Measurements from ENCODE around the gene RALGDS. TPM values are rescaled to one million over a fixed set of nuclear protein-coding genes. Genes with fewer than 3 reads are reported as not detected.

Gene RALGDS
- total and polyA plus RNA-seq, 2 donors (not counting 3 experiments of a cell fraction or from before 2014, with no cell fraction given) = 41.4 to 60.0 TPM

DNA sequence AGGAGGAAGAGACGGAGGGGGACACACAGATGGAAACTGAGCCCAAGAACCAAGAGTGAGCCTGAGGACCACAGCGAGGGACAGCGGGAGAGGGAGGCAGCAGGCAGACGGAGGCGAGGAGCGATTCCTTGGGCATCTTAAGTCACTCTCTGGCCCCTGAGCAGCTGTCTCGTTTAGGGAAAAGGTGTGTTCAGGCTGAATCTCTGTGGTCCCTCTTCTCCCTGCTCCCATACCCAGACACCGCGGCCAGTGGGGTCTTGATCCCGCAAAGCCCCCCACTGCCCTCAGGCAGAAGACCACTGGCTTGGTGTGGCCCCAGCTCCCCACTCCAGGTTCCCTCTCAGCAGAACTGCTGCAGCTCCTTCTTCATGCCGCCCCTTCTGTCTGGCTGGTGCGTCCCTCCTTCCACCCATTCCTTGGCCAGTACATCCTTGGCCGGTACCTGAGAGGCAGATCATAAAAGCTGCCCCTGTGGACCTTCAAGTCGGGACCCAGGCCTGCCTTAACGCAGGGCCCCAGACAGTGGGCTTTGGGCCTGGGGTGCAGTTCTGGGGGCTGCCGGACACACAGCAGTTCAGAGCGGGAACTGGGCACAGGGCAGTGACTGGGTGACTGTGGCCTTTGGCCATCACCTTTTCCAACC is 5.8 kb upstream of the RALGDS start:
- no peak for FAIRE-seq

More for the DNA sequence above, 5.8 kb upstream of the RALGDS start:
- CTCF ChIA-PET = interaction anchor here (0.8 to 3.2 kb wide), 5 partner anchors 9 to 105 kb away, joined by 3 to 36 read pairs (median 3); no protein-coding TSS in a partner anchor
- dilution Hi-C loops (cut with MboI; ENCODE audit: extremely low pct_ligation_motif_present, low sequenced_read_pairs) = no loop called here
- Histone ChIP-seq H4K20me1 (replicated peaks; ENCODE audit: control insufficient read depth, extremely low read depth, insufficient read depth, low read length) (no peaks in the 10 kb centered on the region), H3K9me1 (replicated peaks; ENCODE audit: control insufficient read depth, extremely low read depth, insufficient read depth, low read length) (no peaks in the 10 kb centered on the region), H3K9me3 (replicated peaks; ENCODE audit: control insufficient read depth, insufficient read depth, low read length) (no peaks in the 10 kb centered on the region), H3K9ac (replicated peaks; ENCODE audit: extremely low read depth, insufficient read depth, low read length) (no peak overlapping the region), H3K4me3 (replicated peaks in 1 of 3; ENCODE audit: insufficient read depth in 1 of 3, low read depth in 1 of 3, low read length in 3 of 3) (no peak overlapping the region), H3K27ac (ENCODE audit: insufficient read depth, low read depth, low read length) (no peak overlapping the region), H3K79me2 (ENCODE audit: control insufficient read depth, insufficient read depth, low read length) (no peaks in the 10 kb centered on the region), H3K4me2 (ENCODE audit: insufficient read depth, low read length) (peak overlapping the region; percentile 10), H2AFZ (ENCODE audit: low read depth, low read length) (no peak overlapping the region), H3K27me3 (ENCODE audit: control insufficient read depth in 2 of 2, insufficient read depth in 2 of 2, low read length in 2 of 2) (no peaks in the 10 kb centered on the region), H3K36me3 (ENCODE audit: control insufficient read depth in 2 of 2, extremely low read depth in 1 of 2, insufficient read depth in 2 of 2, low read length in 2 of 2) (no peaks in the 10 kb centered on the region), H3K4me1 (ENCODE audit: control insufficient read depth, extremely low read depth, insufficient read depth, low read length) (peaks cover 17% of the 10 kb centered on the region)
- BruUV-seq (replicated peaks) = no TSS peak
- no peak for DNase-seq (ENCODE audit: low read depth, low spot score)
- intact Hi-C loops (cut with micrococcal nuclease) = loop anchor here (1.0 kb wide), 1 partner anchor 8 kb away; no protein-coding TSS in a partner anchor
- TF ChIP-seq FOS (IDR thresholded peaks at IDR 0.05; ENCODE audit: borderline replicate concordance, insufficient read depth, low read length) (no peak), POLR2A (IDR thresholded peaks at IDR 0.05; ENCODE audit: low read depth, low read length) (no peak), EZH2 (IDR thresholded peaks at IDR 0.05; ENCODE audit: borderline replicate concordance, low read depth, low read length, severe bottlenecking) (no peak), MYC (IDR thresholded peaks at IDR 0.05; ENCODE audit: low read depth, low read length) (no peak), GATA2 (IDR thresholded peaks at IDR 0.05; ENCODE audit: insufficient read depth, insufficient read length, low read depth, low read length) (no peak), JUN (IDR thresholded peaks at IDR 0.05; ENCODE audit: borderline replicate concordance, insufficient read depth, insufficient read length, low read depth) (no peak), POLR2AphosphoS5 (IDR thresholded peaks at IDR 0.05; ENCODE audit: insufficient read depth, low read depth, low read length) (no peak)
- TF ChIP-seq, protein P1, sequence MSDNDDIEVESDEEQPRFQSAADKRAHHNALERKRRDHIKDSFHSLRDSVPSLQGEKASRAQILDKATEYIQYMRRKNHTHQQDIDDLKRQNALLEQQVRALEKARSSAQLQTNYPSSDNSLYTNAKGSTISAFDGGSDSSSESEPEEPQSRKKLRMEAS (IDR thresholded peaks at IDR 0.05; ENCODE audit: insufficient read depth, insufficient read length) = no peak
- TF ChIP-seq, protein P2, sequence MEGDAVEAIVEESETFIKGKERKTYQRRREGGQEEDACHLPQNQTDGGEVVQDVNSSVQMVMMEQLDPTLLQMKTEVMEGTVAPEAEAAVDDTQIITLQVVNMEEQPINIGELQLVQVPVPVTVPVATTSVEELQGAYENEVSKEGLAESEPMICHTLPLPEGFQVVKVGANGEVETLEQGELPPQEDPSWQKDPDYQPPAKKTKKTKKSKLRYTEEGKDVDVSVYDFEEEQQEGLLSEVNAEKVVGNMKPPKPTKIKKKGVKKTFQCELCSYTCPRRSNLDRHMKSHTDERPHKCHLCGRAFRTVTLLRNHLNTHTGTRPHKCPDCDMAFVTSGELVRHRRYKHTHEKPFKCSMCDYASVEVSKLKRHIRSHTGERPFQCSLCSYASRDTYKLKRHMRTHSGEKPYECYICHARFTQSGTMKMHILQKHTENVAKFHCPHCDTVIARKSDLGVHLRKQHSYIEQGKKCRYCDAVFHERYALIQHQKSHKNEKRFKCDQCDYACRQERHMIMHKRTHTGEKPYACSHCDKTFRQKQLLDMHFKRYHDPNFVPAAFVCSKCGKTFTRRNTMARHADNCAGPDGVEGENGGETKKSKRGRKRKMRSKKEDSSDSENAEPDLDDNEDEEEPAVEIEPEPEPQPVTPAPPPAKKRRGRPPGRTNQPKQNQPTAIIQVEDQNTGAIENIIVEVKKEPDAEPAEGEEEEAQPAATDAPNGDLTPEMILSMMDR (IDR thresholded peaks at IDR 0.05; ENCODE audit: extremely low read depth in 1 of 2, insufficient read depth in 1 of 2, low read depth in 1 of 2, low read length in 2 of 2) = no peak
- POLR2A ChIA-PET = no interaction called here

Data from endothelial cell of umbilical vein (primary cell).